GM19324 (cell line): Measurements from ENCODE around the gene ACOXL.
"Not testable (repeated sequence)": the region's sequence is repeated elsewhere in the genome, so short reads cannot be mapped to it uniquely, and the experiment has no call there.

Experiments
- ATAC-seq: cut with Tn5 transposase; IDR thresholded peaks from one replicate; pipeline ENCODE4 v1.9.1; 2021; ENCODE audit warnings: mild to moderate bottlenecking, moderate library complexity; ENCODE audit not compliant: unreplicated experiment, low FRiP score

ACOXL gene

GRCh38 chr2:110732422-110733413 lies at the start of gene ACOXL:
Gene ACOXL, plus strand, starts transcription at chr2:110732573. Its CDS starts 35,817 bp downstream, at chr2:110768390.
- ATAC-seq, result no peak

GRCh38 chr2:110682872-110683271 lies 49.5 kb upstream of the ACOXL start:
- no peak for ATAC-seq

DNA sequence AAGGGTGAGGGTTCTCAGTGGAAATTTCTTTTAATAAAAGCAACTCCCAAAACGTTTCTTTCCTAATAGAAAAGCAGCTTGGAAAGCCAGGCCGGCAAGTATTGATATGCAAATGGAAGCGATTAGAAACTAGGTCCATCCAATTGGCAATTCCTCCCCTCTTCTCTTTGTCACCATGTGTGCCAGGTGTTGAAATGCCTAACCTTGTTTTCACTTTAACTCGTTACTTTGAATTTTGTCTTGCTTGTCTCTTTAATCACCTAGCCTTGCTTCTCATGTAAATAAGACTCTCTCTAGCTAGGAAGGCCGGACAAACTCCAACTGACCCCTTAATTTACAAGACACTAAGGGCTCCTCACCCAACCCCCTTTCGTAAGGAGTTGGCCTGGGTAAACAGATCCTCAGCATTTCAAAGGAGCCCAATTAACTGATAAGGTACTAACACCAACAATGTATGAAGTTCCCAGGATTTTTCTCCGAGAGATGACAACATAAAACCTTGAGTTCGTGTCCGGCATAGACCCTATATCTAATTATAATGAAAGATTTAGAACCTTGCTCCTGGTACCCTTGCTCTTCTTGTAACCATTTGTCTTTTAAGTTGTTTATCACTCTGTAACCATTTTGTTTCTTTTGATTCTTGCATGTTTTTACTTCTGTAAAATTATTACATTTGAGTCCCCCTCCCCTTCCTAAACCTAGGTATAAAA lies 44.4 kb upstream of the ACOXL start:
- ATAC-seq, result not testable (repeated sequence)

GRCh38 chr2:110688594-110689091 lies 43.7 kb upstream of the ACOXL start:
- ATAC-seq, result no peak

GRCh38 chr2:110690083-110690965 lies 42.0 kb upstream of the ACOXL start:
- ATAC-seq, result no peak

DNA sequence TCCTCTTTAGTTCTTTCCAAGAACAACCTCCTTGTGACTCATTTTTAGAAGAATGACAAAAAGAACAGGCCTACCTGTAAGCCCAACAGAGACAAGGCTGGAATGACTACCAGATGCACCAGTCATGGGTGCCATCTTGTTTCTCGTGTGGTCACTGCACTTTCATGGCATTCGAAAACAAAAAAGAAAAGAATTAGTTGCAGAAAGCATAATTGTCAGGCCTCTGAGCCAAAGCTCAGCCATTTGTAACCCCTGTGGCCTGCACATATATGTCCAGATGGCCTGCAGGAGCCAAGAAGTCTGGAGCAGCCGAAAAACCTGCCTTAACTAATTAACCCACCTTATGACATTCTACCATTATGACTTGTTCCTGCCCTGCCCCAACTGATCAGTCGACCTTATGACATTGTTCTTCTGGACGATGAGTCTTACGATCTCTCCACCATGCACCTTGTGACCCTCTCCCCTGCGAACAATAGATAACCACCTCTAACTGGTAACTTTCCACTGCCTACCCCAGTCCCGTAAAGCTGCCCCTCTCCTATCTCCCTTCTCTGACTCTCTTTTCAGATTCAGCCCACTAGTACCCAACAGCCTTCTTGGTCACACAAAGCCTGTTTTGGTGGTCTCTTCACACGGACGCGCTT lies 40.6 kb upstream of the ACOXL start:
- ATAC-seq, result no peak

GRCh38 chr2:110695146-110695898 lies 37.1 kb upstream of the ACOXL start:
- not testable (repeated sequence) for ATAC-seq

GRCh38 chr2:110698253-110698652 lies 34.1 kb upstream of the ACOXL start:
- ATAC-seq, result not testable (repeated sequence)

DNA sequence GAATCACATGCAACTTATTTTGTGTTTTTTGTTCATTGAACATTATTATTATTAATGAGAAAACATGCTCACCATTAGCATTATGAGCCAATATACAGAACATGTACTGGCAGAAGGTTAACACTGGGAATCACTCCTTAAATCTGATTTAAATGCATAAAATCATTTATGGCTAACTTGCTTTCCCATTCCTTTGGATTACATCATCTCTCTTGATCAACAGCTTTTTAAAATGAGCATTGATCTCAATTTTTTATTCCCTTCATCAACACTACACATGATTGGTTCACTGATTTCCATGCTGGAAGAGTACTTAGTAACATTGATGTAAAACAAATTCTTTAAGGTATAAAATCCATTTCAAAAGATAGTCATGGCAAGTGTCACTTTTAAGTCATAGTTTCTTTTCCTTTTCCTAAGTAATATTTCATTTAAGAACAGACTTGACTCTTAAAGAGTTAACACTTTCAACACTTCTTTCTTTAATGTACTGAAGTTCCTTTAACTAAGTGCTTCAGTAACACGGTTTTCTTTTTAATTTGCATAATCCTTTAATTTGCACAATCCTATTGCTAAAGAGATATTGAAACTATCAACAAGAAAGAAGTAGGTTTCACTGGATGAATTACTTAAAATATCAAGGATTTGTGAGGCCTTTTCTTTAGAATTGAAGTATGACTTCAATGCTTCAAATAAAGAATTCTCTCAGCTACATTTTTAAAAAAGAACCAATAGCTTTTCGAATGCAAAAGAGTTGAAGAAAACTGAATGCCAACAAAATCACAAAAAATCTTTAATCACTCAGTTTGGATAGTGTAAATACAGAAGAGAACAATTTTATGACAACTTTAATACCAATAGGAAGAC lies 29.6 kb upstream of the ACOXL start:
- ATAC-seq, result no peak

DNA sequence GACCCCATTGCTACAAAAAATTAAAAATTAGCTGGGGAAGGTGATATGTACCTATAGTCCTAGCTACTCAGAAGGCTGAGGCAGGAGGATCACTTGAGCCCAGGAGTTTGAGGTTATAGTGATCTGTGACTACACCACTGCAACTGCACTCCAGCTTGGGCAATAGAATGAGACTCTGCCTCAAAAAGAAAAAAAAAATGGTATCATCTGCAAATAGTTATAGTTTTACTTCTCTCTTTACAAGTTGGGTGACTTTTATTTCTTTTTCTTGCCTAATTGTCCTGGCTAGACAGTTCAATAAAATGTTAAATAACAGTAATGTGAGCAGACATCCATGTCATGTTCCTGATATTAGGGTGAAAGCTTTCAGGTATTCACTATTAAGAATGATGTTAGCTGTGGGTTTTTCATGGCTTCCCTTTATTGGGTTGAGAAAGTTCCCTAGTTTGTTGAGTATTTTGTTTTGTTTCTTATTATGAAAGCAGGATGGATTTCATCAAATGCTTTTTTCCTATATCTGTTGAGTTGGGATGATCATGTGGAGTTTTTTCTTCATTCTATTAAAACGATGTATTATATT lies 24.9 kb upstream of the ACOXL start:
- ATAC-seq, result no peak

DNA sequence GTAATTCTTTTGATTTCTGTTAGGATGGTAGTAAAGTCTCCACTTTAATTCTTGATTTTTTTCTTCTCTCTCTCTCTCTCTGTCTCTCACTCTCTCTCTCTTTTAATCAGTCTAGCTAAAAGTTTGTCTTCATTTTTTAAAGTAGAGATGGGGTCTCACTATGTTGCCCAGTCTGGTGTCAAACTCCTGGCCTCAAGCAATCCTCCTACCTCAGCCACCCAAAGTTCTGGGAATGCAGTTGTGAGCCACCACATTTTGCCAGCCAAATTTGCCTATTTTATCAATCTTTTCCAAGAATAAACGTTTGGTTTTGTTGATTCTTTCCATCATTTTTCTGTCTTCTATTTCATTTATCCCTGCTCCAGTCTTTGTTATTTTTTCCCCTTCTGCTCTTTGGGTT lies 23.9 kb upstream of the ACOXL start:
- ATAC-seq, result no peak

DNA sequence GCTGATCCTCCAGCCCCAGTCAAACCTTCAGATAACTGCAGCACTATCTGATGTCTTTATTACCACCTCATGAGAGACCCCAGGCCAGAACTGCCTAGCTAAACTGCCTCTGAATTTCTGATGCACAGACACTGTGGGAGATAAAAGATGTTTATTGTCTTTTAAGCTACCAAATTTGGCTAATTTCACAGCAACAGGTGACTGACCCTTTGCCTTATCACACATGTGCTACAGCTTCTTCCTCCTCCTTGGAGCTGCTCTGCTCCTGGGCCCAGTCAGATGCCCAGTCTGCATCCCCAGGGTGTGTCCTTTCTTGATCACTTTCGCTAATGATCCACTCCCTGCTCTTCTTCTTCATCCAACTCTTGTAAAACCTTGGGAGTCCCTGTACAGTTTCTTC lies 19.6 kb upstream of the ACOXL start:
- no peak for ATAC-seq

GRCh38 chr2:110713513-110714362 lies 18.6 kb upstream of the ACOXL start:
- no peak for ATAC-seq

GRCh38 chr2:110714452-110715224 lies 17.7 kb upstream of the ACOXL start:
- ATAC-seq, result no peak

GRCh38 chr2:110716959-110717645 lies 15.3 kb upstream of the ACOXL start:
- no peak for ATAC-seq

- ATAC-seq, result no peak
Measured at GRCh38 chr2:110717734-110718133, 14.6 kb upstream of the ACOXL start.
